ENCODE data around the gene NUDT14. TPM values are rescaled to one million over a fixed set of nuclear protein-coding genes. Genes with fewer than 3 reads are reported as not detected.

NUDT14 gene
- total RNA-seq, 1 donor from 2014 or later, result 87.4 TPM

DNA sequence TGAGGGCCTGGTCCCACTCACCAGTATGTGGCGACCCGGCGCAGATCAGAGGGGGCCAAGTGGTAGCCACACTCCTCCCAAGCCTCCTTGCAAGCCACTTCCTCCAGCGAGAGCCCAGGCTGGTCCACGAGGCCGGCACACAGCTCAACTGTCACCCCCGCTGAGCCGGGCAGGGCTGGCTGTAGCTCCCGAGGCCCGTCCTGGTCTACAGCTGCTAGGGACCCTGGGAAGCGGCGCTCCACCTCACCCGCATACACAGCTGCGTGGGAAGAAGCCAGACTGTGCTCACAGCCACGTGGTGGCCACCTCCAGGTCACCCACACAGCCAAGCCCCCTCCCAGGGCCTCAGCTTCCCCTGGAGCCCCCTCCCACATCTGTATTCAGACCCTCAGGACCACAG is 4.6 kb downstream of the NUDT14 start:
- Histone ChIP-seq H3K36me3 (ENCODE audit: control insufficient read depth, insufficient read depth, low read length) (no peaks in the 10 kb centered on the region), H3K27me3 (ENCODE audit: control insufficient read depth, insufficient read depth, low read length) (peaks cover 2% of the 10 kb centered on the region), H3K4me3 (ENCODE audit: low read depth, low read length) (no peak overlapping the region)
- TF ChIP-seq, protein P1, sequence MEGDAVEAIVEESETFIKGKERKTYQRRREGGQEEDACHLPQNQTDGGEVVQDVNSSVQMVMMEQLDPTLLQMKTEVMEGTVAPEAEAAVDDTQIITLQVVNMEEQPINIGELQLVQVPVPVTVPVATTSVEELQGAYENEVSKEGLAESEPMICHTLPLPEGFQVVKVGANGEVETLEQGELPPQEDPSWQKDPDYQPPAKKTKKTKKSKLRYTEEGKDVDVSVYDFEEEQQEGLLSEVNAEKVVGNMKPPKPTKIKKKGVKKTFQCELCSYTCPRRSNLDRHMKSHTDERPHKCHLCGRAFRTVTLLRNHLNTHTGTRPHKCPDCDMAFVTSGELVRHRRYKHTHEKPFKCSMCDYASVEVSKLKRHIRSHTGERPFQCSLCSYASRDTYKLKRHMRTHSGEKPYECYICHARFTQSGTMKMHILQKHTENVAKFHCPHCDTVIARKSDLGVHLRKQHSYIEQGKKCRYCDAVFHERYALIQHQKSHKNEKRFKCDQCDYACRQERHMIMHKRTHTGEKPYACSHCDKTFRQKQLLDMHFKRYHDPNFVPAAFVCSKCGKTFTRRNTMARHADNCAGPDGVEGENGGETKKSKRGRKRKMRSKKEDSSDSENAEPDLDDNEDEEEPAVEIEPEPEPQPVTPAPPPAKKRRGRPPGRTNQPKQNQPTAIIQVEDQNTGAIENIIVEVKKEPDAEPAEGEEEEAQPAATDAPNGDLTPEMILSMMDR (IDR thresholded peaks at IDR 0.05; ENCODE audit: insufficient read depth, low read length, poor library complexity, severe bottlenecking), result no peak
- no peak for DNase-seq (ENCODE audit: low read depth)

- no peaks in the 10 kb centered on the region for H3K36me3 ChIP-seq (ENCODE audit: control insufficient read depth, insufficient read depth, low read length)
- TF ChIP-seq, protein P1 (IDR thresholded peaks at IDR 0.05; ENCODE audit: insufficient read depth, low read length, poor library complexity, severe bottlenecking), result no peak
- H3K4me3 ChIP-seq (ENCODE audit: low read depth, low read length), result no peak overlapping the region
- peaks cover 17% of the 10 kb centered on the region for H3K27me3 ChIP-seq (ENCODE audit: control insufficient read depth, insufficient read depth, low read length)
- DNase-seq (ENCODE audit: low read depth), result no peak
Measured at GRCh38 chr14:105173901-105174894, 6.9 kb downstream of the NUDT14 start.

GRCh38 chr14:105173145-105173544 is 8.0 kb downstream of the NUDT14 start:
- no peak for DNase-seq (ENCODE audit: low read depth)
- Histone ChIP-seq H3K27me3 (ENCODE audit: control insufficient read depth, insufficient read depth, low read length) (peaks cover 22% of the 10 kb centered on the region), H3K36me3 (ENCODE audit: control insufficient read depth, insufficient read depth, low read length) (no peaks in the 10 kb centered on the region), H3K4me3 (ENCODE audit: low read depth, low read length) (no peak overlapping the region)
- TF ChIP-seq, protein P1 (IDR thresholded peaks at IDR 0.05; ENCODE audit: insufficient read depth, low read length, poor library complexity, severe bottlenecking), result no peak

DNA sequence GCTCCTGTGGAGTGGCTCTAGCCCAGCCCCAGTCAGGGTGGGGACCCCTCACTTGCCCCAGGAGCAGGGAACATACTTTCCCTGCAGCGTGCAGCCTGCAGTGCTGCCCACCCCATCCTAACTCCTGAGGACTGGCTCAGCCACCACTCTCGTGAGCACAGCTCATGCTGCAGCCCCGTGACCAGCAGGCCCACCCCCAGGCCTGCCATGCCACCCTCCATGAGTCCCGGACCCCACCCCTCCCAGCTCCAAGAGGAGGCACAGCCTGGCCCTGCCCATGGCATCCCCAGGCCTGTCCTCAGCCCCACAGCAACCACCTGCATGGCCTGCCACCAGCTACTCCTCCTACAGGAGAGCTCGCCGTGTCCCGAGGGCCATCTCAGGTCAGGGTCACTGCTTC is 8.6 kb downstream of the NUDT14 start:
- DNase-seq (ENCODE audit: low read depth), result no peak
- Histone ChIP-seq H3K4me3 (ENCODE audit: low read depth, low read length) (no peak overlapping the region), H3K36me3 (ENCODE audit: control insufficient read depth, insufficient read depth, low read length) (no peaks in the 10 kb centered on the region), H3K27me3 (ENCODE audit: control insufficient read depth, insufficient read depth, low read length) (peaks cover 26% of the 10 kb centered on the region)
- TF ChIP-seq, protein P1 (IDR thresholded peaks at IDR 0.05; ENCODE audit: insufficient read depth, low read length, poor library complexity, severe bottlenecking), result no peak

GRCh38 chr14:105171004-105171673 is 10.0 kb downstream of the NUDT14 start:
- Histone ChIP-seq H3K4me3 (ENCODE audit: low read depth, low read length) (no peak overlapping the region), H3K27me3 (ENCODE audit: control insufficient read depth, insufficient read depth, low read length) (peaks cover 34% of the 10 kb centered on the region), H3K36me3 (ENCODE audit: control insufficient read depth, insufficient read depth, low read length) (no peaks in the 10 kb centered on the region)
- TF ChIP-seq, protein P1 (IDR thresholded peaks at IDR 0.05; ENCODE audit: insufficient read depth, low read length, poor library complexity, severe bottlenecking), result no peak
- DNase-seq (ENCODE audit: low read depth), result no peak

Data from kidney epithelial cell (primary cell).